DND-41 (cell line): ENCODE measurements around the gene FBXL20.

Experiments used
- EZH2 ChIP-seq: IDR thresholded peaks from 3 replicates; pipeline ENCODE4 v1.6.1; 2012; ENCODE audit warnings: borderline replicate concordance, low read depth, mild to moderate bottlenecking, moderate library complexity, low read length, inconsistent platforms; ENCODE audit not compliant: severe bottlenecking
- TF ChIP-seq, protein P1 (sequence below): IDR thresholded peaks from 2 replicates; pipeline ENCODE4 v1.5.1; 2012; ENCODE audit warnings: borderline replicate concordance, low read length, moderate library complexity, mild to moderate bottlenecking; ENCODE audit not compliant: poor library complexity, severe bottlenecking; ENCODE audit errors: extremely low read depth

- TF ChIP-seq, protein P1, sequence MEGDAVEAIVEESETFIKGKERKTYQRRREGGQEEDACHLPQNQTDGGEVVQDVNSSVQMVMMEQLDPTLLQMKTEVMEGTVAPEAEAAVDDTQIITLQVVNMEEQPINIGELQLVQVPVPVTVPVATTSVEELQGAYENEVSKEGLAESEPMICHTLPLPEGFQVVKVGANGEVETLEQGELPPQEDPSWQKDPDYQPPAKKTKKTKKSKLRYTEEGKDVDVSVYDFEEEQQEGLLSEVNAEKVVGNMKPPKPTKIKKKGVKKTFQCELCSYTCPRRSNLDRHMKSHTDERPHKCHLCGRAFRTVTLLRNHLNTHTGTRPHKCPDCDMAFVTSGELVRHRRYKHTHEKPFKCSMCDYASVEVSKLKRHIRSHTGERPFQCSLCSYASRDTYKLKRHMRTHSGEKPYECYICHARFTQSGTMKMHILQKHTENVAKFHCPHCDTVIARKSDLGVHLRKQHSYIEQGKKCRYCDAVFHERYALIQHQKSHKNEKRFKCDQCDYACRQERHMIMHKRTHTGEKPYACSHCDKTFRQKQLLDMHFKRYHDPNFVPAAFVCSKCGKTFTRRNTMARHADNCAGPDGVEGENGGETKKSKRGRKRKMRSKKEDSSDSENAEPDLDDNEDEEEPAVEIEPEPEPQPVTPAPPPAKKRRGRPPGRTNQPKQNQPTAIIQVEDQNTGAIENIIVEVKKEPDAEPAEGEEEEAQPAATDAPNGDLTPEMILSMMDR = no peak
- TF ChIP-seq EZH2 = peak; percentile 77
Measured at GRCh38 chr17:39209317-39210092, 191.9 kb downstream of the FBXL20 start.
